Activated CD8-positive, alpha-beta memory T cell treated with anti-CD3 and anti-CD28 coated beads, Interleukin-2, amount 50 U/mL, for 48 hours (primary cell): ENCODE measurements around the gene TRIM14.
A peak's percentile ranks its signal among the peaks of the same experiment; 100 is the strongest.

Experiments used
- DNase-seq: peaks from one replicate; pipeline ENCODE4 v3.0.0-alpha.2; 2020

TRIM14 gene, protein sequence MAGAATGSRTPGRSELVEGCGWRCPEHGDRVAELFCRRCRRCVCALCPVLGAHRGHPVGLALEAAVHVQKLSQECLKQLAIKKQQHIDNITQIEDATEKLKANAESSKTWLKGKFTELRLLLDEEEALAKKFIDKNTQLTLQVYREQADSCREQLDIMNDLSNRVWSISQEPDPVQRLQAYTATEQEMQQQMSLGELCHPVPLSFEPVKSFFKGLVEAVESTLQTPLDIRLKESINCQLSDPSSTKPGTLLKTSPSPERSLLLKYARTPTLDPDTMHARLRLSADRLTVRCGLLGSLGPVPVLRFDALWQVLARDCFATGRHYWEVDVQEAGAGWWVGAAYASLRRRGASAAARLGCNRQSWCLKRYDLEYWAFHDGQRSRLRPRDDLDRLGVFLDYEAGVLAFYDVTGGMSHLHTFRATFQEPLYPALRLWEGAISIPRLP

DNA sequence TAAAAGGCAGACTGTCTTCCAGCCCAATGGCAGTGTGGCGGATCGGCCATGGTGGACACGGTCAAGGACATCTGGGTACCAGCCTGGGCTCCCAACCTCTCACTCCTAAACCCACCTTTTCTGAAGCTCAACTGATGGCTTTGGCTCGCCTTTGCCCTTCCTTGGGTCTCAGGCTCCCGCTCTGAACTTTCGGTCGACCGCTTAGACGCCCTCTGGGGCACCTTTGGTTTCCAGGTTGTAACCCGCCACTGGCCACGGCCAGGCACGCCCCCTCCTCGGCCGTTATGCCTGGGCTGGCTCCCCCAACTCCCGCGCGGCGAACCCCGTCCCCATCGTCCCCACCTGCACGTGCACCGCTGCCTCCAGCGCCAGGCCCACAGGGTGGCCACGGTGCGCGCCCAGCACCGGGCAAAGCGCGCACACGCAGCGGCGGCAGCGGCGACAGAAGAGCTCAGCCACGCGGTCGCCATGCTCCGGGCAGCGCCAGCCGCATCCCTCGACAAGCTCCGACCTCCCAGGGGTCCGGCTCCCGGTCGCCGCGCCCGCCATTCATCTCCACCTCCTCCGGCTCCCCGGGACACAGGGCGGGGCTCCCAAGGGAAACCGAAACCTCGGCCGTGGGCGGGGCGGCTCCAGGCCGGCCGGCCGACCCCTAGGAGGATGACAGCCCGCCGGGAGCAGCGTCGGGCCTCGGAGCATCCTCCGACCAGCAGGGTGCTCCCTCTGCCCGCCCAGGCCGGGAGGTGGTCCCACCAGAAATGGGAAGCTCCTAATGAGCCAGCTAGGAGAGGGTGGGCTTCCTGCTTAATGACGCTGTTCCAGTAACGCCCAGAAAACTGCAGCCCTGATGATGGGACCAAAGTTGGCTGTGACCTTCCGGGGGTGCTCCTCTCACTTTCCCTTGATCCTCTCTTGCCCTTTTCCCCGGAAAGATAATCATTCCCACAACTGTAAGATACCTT, at the start of gene TRIM14:
Gene TRIM14, minus strand, starts transcription at position 583 of the 962 bp plus-strand sequence. Its CDS starts 34 bp downstream, at position 549.
- DNase-seq, result peak; percentile 84

DNA sequence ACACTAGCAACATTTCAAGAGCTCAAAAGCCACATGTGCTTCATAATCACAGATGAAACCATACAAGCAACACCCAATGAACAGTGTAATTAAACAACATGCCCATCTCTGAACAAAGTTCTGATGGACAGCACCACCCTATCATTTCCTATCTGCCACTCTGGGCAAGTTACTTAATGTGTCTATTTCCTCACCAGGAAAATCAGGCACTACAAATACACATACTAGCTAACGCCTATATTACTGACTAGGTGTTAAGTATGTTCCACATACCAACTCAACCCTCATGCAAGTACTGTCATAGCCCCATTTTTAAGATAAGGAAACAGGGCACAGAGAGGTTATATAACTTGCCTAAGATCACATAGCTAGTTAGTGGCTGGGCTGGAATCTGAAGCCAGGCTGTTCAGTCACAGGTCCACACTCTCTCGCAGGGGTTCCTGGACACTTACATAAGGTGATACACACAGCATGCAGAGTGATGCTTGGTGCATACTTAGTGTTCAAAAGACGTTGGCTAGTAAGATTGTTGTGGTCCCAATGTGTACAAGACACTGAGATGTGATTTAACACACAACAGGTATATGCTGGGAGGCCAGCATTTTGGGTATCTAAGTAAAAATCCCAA, 49.2 kb upstream of the TRIM14 start:
- no peak for DNase-seq

- no peak for DNase-seq
These were observed 45.9 kb upstream of the TRIM14 start for GRCh38 chr9:98164912-98165311.

DNA sequence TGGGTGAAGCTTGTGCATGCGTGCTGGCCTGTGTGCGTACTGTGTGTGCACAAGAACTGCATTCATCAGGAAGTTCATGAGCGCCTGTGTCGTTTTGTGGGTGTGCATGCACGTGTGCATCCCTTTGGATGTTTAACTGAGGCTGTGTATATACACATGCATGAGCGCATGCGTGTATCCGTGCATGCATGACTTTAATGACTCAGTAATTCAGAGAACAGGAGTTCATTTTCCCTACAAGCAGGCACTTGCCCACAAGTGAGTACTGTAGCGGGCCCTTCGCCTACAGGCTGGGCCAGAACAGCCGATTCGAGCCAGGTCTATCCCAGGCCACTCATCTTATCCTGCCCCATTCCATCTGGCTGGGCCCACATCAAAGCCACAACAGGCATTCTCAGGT, 43.6 kb upstream of the TRIM14 start:
- no peak for DNase-seq

DNA sequence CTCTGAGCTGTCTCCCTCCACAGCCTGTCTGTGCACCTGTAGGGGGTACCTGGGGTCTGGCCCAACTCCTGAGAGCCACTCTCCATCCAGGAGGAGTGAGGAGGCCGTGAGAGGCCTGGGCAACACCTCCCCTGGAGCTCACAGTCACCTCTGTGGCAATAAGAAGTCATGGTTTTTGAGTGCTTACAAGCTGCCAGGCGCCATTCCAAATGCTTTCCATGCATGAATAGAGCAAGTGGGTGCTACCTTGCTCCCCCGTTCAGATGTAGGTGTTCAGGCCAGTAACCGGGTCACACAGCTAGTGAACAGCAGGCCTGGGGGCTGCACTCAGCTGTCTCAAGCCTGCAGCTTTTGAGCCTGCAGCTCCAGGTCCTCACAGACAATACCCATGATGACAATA, 42.8 kb upstream of the TRIM14 start:
- no peak for DNase-seq

DNA sequence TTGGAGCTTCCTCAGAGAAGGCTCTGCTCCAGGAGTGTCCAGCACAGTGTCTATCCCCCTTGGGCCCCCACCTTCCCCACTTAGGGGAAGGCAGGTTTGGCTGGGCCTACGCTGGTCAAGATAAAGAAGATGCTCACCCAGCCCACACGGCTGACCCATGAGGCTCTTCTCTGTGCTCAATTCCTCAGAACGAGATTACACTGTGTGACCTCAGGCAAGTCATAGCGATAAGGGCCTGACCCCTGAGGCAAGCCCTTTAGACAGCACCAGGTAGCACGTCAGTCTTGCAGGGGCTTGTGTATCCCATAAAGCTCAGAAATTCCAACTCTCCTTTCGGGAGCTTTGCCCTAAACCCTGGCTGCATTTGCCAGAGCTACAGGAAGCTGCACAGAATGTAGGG, 40.8 kb upstream of the TRIM14 start:
- no peak for DNase-seq

DNA sequence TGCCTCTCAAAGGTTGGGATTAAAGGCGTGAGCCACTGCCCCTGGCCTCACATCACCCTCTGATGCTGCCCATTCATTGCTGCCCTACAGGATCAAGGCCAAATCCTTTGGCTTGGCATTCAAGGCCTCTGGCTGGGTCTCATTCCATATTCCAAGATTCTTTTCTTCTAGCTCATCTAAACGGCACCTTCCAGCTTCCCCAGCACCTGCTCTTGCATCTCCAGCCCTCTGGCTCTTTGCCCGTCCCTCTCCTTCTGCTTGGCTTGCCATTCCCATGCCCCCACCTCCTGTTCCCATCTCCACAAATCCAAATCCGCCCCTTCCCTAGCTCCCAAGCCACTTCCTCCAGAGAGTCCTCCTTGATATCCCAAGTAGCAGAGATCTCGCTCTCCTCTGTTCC, 40.3 kb upstream of the TRIM14 start:
- no peak for DNase-seq

DNA sequence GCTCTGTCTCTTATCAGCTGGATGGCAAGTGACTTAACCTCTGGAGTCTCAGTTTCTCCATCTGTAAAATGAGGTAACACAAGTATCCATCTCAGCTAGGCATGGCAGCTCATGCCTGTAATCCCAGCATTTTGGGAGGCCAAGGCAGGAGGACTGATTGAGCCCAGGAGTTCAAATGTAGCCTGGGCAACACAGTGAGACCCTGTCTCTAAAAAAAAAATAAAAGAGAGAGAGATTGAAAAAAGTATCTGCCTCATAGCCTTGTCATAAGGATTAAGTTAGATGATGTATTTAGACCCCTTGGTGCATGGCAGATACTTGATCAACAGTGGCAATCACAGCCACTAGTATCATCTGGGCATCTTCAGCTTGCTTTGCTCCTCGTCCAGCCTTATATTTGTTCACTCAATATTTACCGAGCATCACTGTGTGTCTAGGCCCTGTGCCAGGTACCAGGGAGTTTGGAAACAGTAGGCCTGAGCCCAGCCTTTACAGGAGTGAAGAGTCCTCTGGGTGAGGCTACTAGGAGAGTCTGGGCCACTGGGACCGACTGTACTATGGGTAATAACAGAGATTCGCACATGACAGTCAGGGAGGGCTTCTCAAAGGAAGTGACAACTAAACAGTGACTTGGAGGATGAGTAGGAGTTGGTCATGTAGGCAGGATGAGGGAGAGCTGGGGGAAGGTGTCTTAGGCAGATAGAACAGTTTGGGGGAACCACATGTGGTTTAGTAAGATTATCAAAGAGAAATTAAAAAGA, 39.2 kb upstream of the TRIM14 start:
- DNase-seq, result no peak

DNA sequence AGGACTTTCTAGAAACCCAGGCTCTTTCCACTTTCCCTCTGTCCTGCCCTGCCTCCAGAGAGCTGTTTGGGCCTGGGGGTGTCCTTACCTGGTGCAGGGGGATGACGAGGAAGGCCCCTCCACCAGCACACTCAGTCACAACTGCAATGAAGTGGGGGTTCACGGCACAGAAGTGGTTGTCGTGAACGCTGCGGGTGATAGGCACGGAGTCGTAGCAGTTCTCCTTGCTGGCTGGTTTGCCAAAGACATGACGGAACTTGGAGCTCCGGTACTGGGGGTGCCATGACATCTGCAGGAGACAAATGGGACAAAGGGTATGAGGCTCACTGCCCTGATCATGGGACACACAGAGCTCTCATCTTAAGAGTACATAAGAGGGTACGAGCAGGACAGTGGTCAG, 38.4 kb upstream of the TRIM14 start:
- DNase-seq, result no peak

DNA sequence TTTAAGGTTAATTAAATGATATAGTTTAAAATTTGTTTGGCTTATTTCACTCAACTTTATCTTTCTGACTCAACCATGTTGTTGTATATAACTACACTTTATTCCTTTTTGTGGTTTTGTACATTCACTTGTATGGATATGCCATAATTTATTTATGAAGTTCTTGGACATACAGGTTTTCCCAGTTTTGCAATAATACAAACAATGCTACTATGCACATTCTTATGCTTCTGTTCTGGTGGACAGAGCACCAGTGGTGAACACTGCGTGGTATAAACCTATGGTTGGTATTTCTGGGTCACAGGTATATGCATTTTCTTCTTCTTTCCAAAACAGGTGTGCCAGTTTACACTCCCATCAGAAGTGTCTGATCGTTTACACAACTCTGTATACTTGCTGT, 35.7 kb upstream of the TRIM14 start:
- DNase-seq, result no peak

- DNase-seq, result no peak
These were observed 33.5 kb upstream of the TRIM14 start for GRCh38 chr9:98152526-98152925.

DNA sequence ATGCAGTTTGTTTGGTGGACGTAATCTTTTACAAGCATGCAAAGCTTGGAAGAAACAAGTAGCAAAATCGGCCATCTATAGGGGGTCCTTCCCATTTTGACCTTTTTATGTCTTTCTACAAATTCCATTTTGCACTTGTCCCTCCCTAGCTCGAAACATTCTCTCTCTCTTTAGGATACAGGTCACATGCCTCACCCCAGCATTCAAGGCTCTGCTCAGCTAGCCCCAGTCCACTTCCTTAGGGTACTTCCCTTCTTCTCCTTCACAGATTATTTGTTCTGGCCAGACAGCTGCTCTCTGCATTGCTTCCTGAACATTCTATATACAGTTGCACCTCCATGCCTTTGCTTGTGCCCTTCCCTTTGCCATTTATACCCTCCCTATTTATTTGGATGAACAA, 31.7 kb upstream of the TRIM14 start:
- DNase-seq, result no peak

DNA sequence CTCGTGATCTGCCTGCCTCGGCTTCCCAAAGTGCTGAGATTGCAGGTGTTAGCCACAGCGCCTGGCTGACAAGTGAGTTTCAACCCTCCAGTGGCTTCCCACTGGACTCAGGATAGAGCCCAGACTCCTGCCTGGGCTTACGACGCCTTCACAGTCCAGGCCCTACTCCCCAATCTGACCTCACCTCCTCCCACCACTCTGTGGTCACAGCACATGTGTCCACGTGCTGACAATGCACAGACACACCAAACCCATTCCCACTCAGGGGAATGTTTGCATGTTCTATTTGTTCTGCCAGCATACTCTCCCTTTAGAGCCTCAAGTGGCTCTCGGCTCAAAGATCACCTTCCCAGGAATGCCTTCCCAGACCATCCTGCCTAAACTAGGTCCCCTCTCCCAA, 31.1 kb upstream of the TRIM14 start:
- no peak for DNase-seq

DNA sequence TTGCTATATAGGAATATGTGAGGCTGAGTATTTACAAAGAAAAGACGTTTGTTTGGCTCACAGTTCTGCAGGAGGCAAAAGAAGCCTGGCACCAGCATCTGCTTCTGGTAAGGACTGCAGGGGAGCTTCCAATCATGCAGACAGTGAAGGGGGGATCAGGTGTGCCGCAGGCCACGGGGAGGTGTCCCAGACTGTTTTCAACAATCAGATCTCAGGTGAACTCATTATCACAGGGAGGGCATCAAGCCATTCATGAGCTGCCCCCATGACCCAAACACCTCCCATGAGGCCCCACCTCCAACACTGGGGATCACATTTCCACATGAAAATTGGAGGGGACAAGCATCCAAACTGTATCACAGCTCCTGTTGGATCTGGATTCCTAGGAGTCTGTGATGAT, 30.4 kb upstream of the TRIM14 start:
- DNase-seq, result no peak

DNA sequence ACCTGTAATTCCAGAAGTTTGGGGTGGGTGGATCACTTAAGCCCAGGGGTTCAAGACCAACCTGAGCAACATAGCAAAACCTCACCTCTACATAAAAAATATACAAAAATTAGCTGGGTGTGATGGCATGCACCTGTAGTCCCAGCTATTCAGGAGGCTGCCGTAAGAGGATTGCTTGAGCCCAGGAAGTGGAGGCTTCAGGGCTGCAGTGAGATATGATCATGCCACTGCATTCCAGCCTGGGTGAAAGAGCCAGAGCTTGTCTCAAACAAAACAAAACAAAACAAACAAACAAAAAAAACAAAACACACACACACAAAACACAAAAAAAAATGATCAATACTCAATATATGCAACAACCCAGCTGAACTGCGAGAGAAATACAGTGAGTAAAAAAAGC, 29.5 kb upstream of the TRIM14 start:
- no peak for DNase-seq

DNA sequence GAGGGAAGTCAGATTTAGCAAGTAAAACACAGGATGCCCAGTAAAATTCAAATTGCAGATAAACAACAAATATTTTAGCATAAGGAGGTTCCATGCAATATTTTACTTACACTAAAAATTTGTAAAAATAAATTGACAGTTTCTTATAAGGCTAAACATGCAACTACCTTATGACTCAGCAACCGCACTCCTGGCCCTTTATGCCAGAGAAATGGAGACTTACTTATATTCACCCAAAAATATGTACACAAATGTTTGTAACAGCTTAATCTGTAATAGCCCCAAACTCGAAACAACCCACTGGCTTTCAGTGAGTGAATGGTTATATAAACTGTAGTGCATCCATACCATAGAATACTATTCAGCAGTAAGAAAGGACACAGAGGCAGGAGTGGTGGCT, 28.6 kb upstream of the TRIM14 start:
- DNase-seq, result no peak

GRCh38 chr9:98146101-98146991, 27.3 kb upstream of the TRIM14 start:
- DNase-seq, result no peak

- DNase-seq, result no peak
These were observed 25.6 kb upstream of the TRIM14 start for GRCh38 chr9:98144631-98145030.

- DNase-seq, result no peak
These were observed 25.1 kb upstream of the TRIM14 start for GRCh38 chr9:98144076-98144475.

DNA sequence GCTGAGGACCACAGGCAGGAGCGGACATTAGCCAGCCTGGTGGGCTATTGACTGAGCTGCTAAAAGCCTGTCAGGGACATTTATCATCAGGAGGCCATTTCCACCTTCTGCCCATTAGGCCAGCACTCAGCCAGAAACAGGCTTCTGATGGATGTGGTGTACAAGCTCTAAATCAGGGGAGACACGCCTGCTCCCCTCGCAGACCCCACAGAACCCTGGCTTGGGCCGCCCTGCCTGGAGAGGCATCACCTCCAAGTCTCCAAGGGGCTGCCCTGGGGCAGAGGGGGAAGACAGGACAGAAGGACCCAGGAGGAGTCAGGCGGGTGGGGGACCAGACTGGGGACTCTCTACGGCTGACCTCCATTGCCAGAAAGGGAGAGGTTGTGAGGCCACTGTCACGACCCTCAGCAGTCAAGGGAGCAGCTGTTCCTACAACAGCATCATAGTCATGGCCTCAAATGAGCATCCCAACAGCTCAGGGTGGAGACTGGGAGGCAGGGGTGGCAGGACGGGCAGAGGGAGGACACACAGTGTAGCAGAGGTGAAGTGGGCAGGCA, 24.0 kb upstream of the TRIM14 start:
- no peak for DNase-seq
